OCI-LY3 (cell line): Measurements from ENCODE around the gene WSB1.

Experiments used
- CTCF ChIP-seq: fragments of 200-600, 300-600 bp; sonication (generic); IDR thresholded peaks from 2 replicates; pipeline ENCODE4 v1.5.1; 2014; ENCODE audit warnings: antibody characterized with exemption, low read length, low read depth
- EZH2phosphoT487 ChIP-seq: fragments of 200-600 bp; shearing (Covaris generic); IDR thresholded peaks from 2 replicates; pipeline ENCODE4 v1.6.1; 2018; ENCODE audit warnings: antibody characterized with exemption, mixed run types, low read depth

- TF ChIP-seq CTCF (peak; percentile 18; the same call in 1 of the 2 replicates), EZH2phosphoT487 (no peak)
Measured at GRCh38 chr17:27293898-27294688, at the start of gene WSB1.
